WTC11 (cell line): ENCODE results near the gene EFCAB8. TPM values are rescaled to one million over a fixed set of nuclear protein-coding genes. Genes with fewer than 3 reads are reported as not detected.

Source experiments
- ATAC-seq: fragments of 200-7000 bp; cut with Tn5 transposase; 2 replicates; pipeline ENCODE4 v1.10.0; 2021; ENCODE audit warnings: mild to moderate bottlenecking, moderate library complexity
- CTCF ChIA-PET: fragments of 300-600 bp; sonication (Branson Sonifier 250); formaldehyde crosslinking; loops from one replicate; lab custom pipeline; 2021; ENCODE audit warnings: antibody characterized with exemption; lab: Charles Lee
- POLR2A ChIA-PET: fragments of 350-600 bp; sonication (Branson Sonifier 250); formaldehyde crosslinking; loops from one replicate; lab custom pipeline; 2021; ENCODE audit warnings: antibody characterized with exemption; lab: Charles Lee
- DNase-seq: peaks from one replicate; pipeline ENCODE4 v3.0.0; 2021; ENCODE audit warnings: low spot score
- H3K27ac Mint-ChIP-seq: 2 replicates; pipeline ENCODE4 v1.8.0; 2021; ENCODE audit warnings: mixed read lengths
- H3K27me3 Mint-ChIP-seq: 2 replicates; pipeline ENCODE4 v1.8.0; 2021; ENCODE audit warnings: low read depth, mild to moderate bottlenecking, moderate library complexity, mixed read lengths
- H3K36me3 Mint-ChIP-seq: 2 replicates; pipeline ENCODE4 v1.8.0; 2021; ENCODE audit warnings: mixed read lengths
- H3K4me1 Mint-ChIP-seq: 2 replicates; pipeline ENCODE4 v1.8.0; 2022; ENCODE audit warnings: mixed read lengths
- H3K4me3 Mint-ChIP-seq: 2 replicates; pipeline ENCODE4 v1.8.0; 2021; ENCODE audit warnings: mild to moderate bottlenecking, moderate library complexity, mixed read lengths
- H3K9me3 Mint-ChIP-seq: 2 replicates; pipeline ENCODE4 v1.8.0; 2021; ENCODE audit warnings: mixed read lengths
- CTCF ChIP-seq: fragments of 200-600 bp; IDR thresholded peaks from 2 replicates; pipeline ENCODE4 v1.8.0; 2022; ENCODE audit warnings: antibody characterized with exemption
- E2F5 ChIP-seq: sonication (generic); formaldehyde crosslinking; IDR thresholded peaks from 2 replicates; pipeline ENCODE4 v1.8.1; 2022; ENCODE audit warnings: mild to moderate bottlenecking, moderate library complexity, missing genetic modification reagents
- EMX1 ChIP-seq: fragments of 250-450 bp; sonication (Bioruptor Pico); IDR thresholded peaks from 2 replicates; pipeline ENCODE4 v1.8.0; 2021; ENCODE audit warnings: mild to moderate bottlenecking
- FOXJ3 ChIP-seq: sonication (generic); formaldehyde crosslinking; IDR thresholded peaks from 2 replicates; pipeline ENCODE4 v1.9.0; 2021; ENCODE audit warnings: missing genetic modification reagents, mild to moderate bottlenecking, borderline replicate concordance
- FOXK1 ChIP-seq: sonication (generic); formaldehyde crosslinking; IDR thresholded peaks from 2 replicates; pipeline ENCODE4 v1.8.0; 2022; ENCODE audit warnings: mild to moderate bottlenecking, moderate library complexity, missing genetic modification reagents
- GRHL2 ChIP-seq: fragments of 250-450 bp; sonication (Bioruptor Pico); IDR thresholded peaks from 2 replicates; pipeline ENCODE4 v1.8.0; 2022; ENCODE audit warnings: mild to moderate bottlenecking, moderate library complexity; ENCODE audit not compliant: insufficient replicate concordance, severe bottlenecking
- GTF2I ChIP-seq: fragments of 250-450 bp; sonication (Bioruptor Pico); conservative IDR thresholded peaks from 2 replicates; pipeline ENCODE4 v1.4.0; 2021; ENCODE audit warnings: mild to moderate bottlenecking
- HMGA2 ChIP-seq: fragments of 250-450 bp; sonication (Bioruptor Pico); IDR thresholded peaks from 2 replicates; pipeline ENCODE4 v1.4.0; 2021; ENCODE audit warnings: mild to moderate bottlenecking, moderate library complexity
- JAZF1 ChIP-seq: fragments of 250-450 bp; sonication (Bioruptor Pico); IDR thresholded peaks from 2 replicates; pipeline ENCODE4 v1.9.0; 2021; ENCODE audit warnings: moderate library complexity, mild to moderate bottlenecking, inconsistent platforms
- JUN ChIP-seq: sonication (generic); formaldehyde crosslinking; IDR thresholded peaks from 2 replicates; pipeline ENCODE4 v1.8.0; 2023; ENCODE audit warnings: mild to moderate bottlenecking, missing genetic modification reagents
- MYBL2 ChIP-seq: sonication (generic); formaldehyde crosslinking; IDR thresholded peaks from 2 replicates; pipeline ENCODE4 v1.8.1; 2023; ENCODE audit warnings: mild to moderate bottlenecking, moderate library complexity, missing genetic modification reagents
- NFATC4 ChIP-seq: fragments of 250-450 bp; sonication (Bioruptor Pico); IDR thresholded peaks from 2 replicates; pipeline ENCODE4 v1.9.0; 2021; ENCODE audit warnings: mild to moderate bottlenecking
- NFYB ChIP-seq: sonication (generic); formaldehyde crosslinking; conservative IDR thresholded peaks from 2 replicates; pipeline ENCODE4 v1.8.0; 2022; ENCODE audit warnings: low read depth, missing genetic modification reagents
- ZBTB21 ChIP-seq: sonication (generic); formaldehyde crosslinking; IDR thresholded peaks from 2 replicates; pipeline ENCODE4 v1.8.1; 2023; ENCODE audit warnings: mild to moderate bottlenecking, missing genetic modification reagents, borderline replicate concordance
- ZNF121 ChIP-seq: sonication (generic); formaldehyde crosslinking; IDR thresholded peaks from 2 replicates; pipeline ENCODE4 v1.8.0; 2023; ENCODE audit warnings: missing genetic modification reagents
- ZNF232 ChIP-seq: sonication (generic); formaldehyde crosslinking; IDR thresholded peaks from 2 replicates; pipeline ENCODE4 v1.8.0; 2022; ENCODE audit warnings: mild to moderate bottlenecking, missing genetic modification reagents
- ZNF317 ChIP-seq: sonication (generic); formaldehyde crosslinking; IDR thresholded peaks from 2 replicates; pipeline ENCODE4 v1.8.1; 2023; ENCODE audit warnings: low read depth, mild to moderate bottlenecking, moderate library complexity, missing genetic modification reagents, borderline replicate concordance
- ZNF416 ChIP-seq: fragments of 250-450 bp; sonication (Bioruptor Pico); IDR thresholded peaks from 2 replicates; pipeline ENCODE4 v1.9.0; 2021; ENCODE audit warnings: mild to moderate bottlenecking, inconsistent platforms
- total RNA-seq: library from RNA; stranded (reverse); gene quantifications from 3 replicates; pipeline ENCODE4 v1.2.3, GENCODE V29; 2021
- TF ChIP-seq, protein P1 (sequence below): fragments of 250-450 bp; sonication (Bioruptor Pico); IDR thresholded peaks from 2 replicates; pipeline ENCODE4 v1.8.0; 2021; ENCODE audit warnings: mild to moderate bottlenecking
- TF ChIP-seq, protein P2 (sequence below): fragments of 250-450 bp; sonication (Bioruptor Pico); IDR thresholded peaks from 2 replicates; pipeline ENCODE4 v1.9.0; 2021; ENCODE audit warnings: mild to moderate bottlenecking, borderline replicate concordance
- TF ChIP-seq, protein P3 (sequence below): sonication (generic); formaldehyde crosslinking; IDR thresholded peaks from 2 replicates; pipeline ENCODE4 v1.8.1; 2022; ENCODE audit warnings: mild to moderate bottlenecking, missing genetic modification reagents, moderate library complexity, borderline replicate concordance
- TF ChIP-seq, protein P4 (sequence below): fragments of 250-450 bp; sonication (Bioruptor Pico); IDR thresholded peaks from 2 replicates; pipeline ENCODE4 v1.9.0; 2021; ENCODE audit warnings: moderate library complexity, mild to moderate bottlenecking, inconsistent platforms, borderline replicate concordance

Gene EFCAB8
- total RNA-seq, 1 experiment from 2014 or later = 0.17 TPM

GRCh38 chr20:32960849-32961731 lies 102.4 kb downstream of the EFCAB8 start:
- H3K27me3 Mint-ChIP-seq = peaks cover 12% of the 10 kb centered on the region
- DNase-seq (no peak), ATAC-seq (no peak)
- H3K4me1 Mint-ChIP-seq = peaks cover 6% of the 10 kb centered on the region
- POLR2A ChIA-PET = no interaction called here
- CTCF ChIA-PET = interaction anchor here (0.6 to 1.7 kb wide), 3 partner anchors 16 to 35 kb away, joined by 3 to 7 read pairs (median 4); no protein-coding TSS in a partner anchor
- H3K9me3 Mint-ChIP-seq = peaks cover 26% of the 10 kb centered on the region
- peaks cover 14% of the 10 kb centered on the region for H3K36me3 Mint-ChIP-seq
- no peak for TF ChIP-seq ZBTB21 (CRISPR knock-in tag)
- TF ChIP-seq GTF2I = no peak
- TF ChIP-seq NFATC4 (CRISPR knock-in tag) = no peak
- TF ChIP-seq ZNF317 = no peak
- TF ChIP-seq FOXJ3 (CRISPR knock-in tag) = no peak
- TF ChIP-seq, protein P1, sequence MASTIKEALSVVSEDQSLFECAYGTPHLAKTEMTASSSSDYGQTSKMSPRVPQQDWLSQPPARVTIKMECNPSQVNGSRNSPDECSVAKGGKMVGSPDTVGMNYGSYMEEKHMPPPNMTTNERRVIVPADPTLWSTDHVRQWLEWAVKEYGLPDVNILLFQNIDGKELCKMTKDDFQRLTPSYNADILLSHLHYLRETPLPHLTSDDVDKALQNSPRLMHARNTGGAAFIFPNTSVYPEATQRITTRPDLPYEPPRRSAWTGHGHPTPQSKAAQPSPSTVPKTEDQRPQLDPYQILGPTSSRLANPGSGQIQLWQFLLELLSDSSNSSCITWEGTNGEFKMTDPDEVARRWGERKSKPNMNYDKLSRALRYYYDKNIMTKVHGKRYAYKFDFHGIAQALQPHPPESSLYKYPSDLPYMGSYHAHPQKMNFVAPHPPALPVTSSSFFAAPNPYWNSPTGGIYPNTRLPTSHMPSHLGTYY (CRISPR knock-in tag) = no peak
- TF ChIP-seq ZNF416 = no peak
- TF ChIP-seq ZNF121 = no peak
- TF ChIP-seq NFYB (CRISPR knock-in tag) = no peak
- TF ChIP-seq ZNF232 (CRISPR knock-in tag) = no peak
- TF ChIP-seq MYBL2 (CRISPR knock-in tag) = no peak
- no peak for TF ChIP-seq GRHL2 (CRISPR knock-in tag)
- no peak for TF ChIP-seq EMX1 (CRISPR knock-in tag)
- no peak for TF ChIP-seq JUN
- TF ChIP-seq, protein P2, sequence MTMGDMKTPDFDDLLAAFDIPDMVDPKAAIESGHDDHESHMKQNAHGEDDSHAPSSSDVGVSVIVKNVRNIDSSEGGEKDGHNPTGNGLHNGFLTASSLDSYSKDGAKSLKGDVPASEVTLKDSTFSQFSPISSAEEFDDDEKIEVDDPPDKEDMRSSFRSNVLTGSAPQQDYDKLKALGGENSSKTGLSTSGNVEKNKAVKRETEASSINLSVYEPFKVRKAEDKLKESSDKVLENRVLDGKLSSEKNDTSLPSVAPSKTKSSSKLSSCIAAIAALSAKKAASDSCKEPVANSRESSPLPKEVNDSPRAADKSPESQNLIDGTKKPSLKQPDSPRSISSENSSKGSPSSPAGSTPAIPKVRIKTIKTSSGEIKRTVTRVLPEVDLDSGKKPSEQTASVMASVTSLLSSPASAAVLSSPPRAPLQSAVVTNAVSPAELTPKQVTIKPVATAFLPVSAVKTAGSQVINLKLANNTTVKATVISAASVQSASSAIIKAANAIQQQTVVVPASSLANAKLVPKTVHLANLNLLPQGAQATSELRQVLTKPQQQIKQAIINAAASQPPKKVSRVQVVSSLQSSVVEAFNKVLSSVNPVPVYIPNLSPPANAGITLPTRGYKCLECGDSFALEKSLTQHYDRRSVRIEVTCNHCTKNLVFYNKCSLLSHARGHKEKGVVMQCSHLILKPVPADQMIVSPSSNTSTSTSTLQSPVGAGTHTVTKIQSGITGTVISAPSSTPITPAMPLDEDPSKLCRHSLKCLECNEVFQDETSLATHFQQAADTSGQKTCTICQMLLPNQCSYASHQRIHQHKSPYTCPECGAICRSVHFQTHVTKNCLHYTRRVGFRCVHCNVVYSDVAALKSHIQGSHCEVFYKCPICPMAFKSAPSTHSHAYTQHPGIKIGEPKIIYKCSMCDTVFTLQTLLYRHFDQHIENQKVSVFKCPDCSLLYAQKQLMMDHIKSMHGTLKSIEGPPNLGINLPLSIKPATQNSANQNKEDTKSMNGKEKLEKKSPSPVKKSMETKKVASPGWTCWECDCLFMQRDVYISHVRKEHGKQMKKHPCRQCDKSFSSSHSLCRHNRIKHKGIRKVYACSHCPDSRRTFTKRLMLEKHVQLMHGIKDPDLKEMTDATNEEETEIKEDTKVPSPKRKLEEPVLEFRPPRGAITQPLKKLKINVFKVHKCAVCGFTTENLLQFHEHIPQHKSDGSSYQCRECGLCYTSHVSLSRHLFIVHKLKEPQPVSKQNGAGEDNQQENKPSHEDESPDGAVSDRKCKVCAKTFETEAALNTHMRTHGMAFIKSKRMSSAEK (CRISPR knock-in tag) = no peak
- TF ChIP-seq, protein P3, sequence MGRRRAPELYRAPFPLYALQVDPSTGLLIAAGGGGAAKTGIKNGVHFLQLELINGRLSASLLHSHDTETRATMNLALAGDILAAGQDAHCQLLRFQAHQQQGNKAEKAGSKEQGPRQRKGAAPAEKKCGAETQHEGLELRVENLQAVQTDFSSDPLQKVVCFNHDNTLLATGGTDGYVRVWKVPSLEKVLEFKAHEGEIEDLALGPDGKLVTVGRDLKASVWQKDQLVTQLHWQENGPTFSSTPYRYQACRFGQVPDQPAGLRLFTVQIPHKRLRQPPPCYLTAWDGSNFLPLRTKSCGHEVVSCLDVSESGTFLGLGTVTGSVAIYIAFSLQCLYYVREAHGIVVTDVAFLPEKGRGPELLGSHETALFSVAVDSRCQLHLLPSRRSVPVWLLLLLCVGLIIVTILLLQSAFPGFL (CRISPR knock-in tag) = no peak
- TF ChIP-seq, all 79 proteins: peak for 0
- no peak overlapping the region for H3K27ac Mint-ChIP-seq
- H3K4me3 Mint-ChIP-seq = no peak overlapping the region

- no peak overlapping the region for H3K4me3 Mint-ChIP-seq
- ATAC-seq = no peak
- DNase-seq = no peak
- H3K4me1 Mint-ChIP-seq = peaks cover 6% of the 10 kb centered on the region
- peaks cover 7% of the 10 kb centered on the region for H3K27me3 Mint-ChIP-seq
- ChIA-PET CTCF (no interaction called here), POLR2A (interaction anchor here (0.6 kb wide), 1 partner anchor 580 kb away, joined by 5 read pairs; no protein-coding TSS in a partner anchor)
- peaks cover 18% of the 10 kb centered on the region for H3K9me3 Mint-ChIP-seq
- peaks cover 10% of the 10 kb centered on the region for H3K36me3 Mint-ChIP-seq
- H3K27ac Mint-ChIP-seq = no peak overlapping the region
- TF ChIP-seq JAZF1 (CRISPR knock-in tag) (no peak), E2F5 (CRISPR knock-in tag) (no peak), CTCF (no peak), HMGA2 (CRISPR knock-in tag) (no peak), FOXK1 (CRISPR knock-in tag) (no peak)
- TF ChIP-seq, protein P4, sequence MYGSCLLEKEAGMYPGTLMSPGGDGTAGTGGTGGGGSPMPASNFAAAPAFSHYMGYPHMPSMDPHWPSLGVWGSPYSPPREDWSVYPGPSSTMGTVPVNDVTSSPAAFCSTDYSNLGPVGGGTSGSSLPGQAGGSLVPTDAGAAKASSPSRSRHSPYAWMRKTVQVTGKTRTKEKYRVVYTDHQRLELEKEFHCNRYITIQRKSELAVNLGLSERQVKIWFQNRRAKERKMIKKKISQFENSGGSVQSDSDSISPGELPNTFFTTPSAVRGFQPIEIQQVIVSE (CRISPR knock-in tag) = no peak
Observed at GRCh38 chr20:32962053-32962452, 103.3 kb downstream of the EFCAB8 start.
